ENCODE measurements around the gene HOXA7.

DNA sequence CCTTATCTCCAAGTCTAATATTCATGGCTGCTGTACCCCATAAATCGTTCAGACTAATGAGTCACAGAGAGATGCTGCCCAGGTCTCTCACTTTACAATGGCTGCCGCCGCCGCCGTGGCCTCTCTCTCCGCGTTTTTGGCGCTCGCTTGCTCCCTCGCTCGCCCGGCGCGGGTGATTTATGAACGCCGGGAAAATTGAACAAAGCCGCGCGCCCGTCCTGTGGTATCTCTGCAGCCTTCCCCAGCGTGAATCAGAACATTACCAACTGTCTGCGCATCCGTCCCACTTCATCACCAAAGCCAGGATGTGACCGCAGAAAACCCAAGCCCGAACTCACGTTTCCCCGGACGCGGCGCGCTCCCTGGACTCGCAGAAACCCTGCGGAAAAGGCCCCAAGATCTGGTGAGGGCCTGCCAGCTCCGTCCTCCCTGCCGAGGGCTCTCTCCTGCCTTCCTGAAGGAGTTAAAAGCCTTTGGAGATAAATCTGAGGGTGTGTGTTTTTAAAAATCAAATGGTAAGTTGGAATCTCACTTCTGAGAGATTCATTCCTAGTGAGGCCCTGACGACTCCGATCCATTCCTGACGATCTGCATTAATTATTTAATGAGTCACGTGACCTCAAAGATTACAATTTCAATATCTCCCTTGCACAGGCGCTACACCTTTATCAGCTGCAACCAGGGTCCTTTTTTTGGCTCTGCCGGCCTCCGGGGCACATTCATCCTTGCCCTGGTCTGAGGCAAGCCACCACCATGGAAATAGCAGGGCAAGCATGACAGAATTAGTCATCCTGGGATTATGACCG is 32.2 kb downstream of the HOXA7 start:
- no peak for TF ChIP-seq EZH2 (IDR thresholded peaks at IDR 0.05; ENCODE audit: borderline replicate concordance, insufficient read depth, low read depth, low read length, poor library complexity, severe bottlenecking)
- TF ChIP-seq, protein P1, sequence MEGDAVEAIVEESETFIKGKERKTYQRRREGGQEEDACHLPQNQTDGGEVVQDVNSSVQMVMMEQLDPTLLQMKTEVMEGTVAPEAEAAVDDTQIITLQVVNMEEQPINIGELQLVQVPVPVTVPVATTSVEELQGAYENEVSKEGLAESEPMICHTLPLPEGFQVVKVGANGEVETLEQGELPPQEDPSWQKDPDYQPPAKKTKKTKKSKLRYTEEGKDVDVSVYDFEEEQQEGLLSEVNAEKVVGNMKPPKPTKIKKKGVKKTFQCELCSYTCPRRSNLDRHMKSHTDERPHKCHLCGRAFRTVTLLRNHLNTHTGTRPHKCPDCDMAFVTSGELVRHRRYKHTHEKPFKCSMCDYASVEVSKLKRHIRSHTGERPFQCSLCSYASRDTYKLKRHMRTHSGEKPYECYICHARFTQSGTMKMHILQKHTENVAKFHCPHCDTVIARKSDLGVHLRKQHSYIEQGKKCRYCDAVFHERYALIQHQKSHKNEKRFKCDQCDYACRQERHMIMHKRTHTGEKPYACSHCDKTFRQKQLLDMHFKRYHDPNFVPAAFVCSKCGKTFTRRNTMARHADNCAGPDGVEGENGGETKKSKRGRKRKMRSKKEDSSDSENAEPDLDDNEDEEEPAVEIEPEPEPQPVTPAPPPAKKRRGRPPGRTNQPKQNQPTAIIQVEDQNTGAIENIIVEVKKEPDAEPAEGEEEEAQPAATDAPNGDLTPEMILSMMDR (IDR thresholded peaks at IDR 0.05): no peak

Data from B cell (primary cell).